ENCODE measurements around the gene BCL2L11.

DNA sequence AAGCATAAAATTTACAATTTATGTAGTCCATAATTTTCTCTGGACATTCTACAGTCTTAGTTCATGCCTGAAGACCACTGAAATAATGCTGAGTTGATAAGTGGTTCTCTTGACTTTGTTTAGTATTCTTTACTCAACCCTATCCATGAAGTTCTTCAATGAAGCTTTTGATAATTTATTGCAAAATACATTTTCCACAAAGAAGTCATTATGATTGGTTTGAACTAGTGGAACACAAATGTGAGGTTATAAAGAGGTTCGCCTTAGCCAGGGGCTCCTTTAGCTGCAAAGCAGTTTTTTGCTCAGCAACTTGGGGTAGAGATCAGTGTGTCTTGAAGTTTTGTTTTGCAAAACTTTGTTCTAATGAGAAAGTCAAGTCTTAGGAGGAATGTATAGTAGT, 5.9 kb downstream of the BCL2L11 start:
- TF ChIP-seq, protein P1, sequence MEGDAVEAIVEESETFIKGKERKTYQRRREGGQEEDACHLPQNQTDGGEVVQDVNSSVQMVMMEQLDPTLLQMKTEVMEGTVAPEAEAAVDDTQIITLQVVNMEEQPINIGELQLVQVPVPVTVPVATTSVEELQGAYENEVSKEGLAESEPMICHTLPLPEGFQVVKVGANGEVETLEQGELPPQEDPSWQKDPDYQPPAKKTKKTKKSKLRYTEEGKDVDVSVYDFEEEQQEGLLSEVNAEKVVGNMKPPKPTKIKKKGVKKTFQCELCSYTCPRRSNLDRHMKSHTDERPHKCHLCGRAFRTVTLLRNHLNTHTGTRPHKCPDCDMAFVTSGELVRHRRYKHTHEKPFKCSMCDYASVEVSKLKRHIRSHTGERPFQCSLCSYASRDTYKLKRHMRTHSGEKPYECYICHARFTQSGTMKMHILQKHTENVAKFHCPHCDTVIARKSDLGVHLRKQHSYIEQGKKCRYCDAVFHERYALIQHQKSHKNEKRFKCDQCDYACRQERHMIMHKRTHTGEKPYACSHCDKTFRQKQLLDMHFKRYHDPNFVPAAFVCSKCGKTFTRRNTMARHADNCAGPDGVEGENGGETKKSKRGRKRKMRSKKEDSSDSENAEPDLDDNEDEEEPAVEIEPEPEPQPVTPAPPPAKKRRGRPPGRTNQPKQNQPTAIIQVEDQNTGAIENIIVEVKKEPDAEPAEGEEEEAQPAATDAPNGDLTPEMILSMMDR (IDR thresholded peaks at IDR 0.05; ENCODE audit: low read depth, low read length) = no peak
- TF ChIP-seq POLR2A (IDR thresholded peaks at IDR 0.05; ENCODE audit: extremely low read depth, insufficient read length) = no peak
- TF ChIP-seq MYC (IDR thresholded peaks at IDR 0.05; ENCODE audit: low read depth, low read length) = no peak
- TF ChIP-seq, protein P2, sequence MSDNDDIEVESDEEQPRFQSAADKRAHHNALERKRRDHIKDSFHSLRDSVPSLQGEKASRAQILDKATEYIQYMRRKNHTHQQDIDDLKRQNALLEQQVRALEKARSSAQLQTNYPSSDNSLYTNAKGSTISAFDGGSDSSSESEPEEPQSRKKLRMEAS (IDR thresholded peaks at IDR 0.05; ENCODE audit: low read depth, low read length) = no peak

Data from NB4 (cell line).